ENCODE results near the gene DAZL. TPM values are rescaled to one million over a fixed set of nuclear protein-coding genes. Genes with fewer than 3 reads are reported as not detected.
A peak's percentile ranks its signal among the peaks of the same experiment; 100 is the strongest.

The DAZL gene
- total and polyA plus RNA-seq, 8 donors, result 0.18 to 0.62 (median 0.31) TPM; not detected in 5

DNA sequence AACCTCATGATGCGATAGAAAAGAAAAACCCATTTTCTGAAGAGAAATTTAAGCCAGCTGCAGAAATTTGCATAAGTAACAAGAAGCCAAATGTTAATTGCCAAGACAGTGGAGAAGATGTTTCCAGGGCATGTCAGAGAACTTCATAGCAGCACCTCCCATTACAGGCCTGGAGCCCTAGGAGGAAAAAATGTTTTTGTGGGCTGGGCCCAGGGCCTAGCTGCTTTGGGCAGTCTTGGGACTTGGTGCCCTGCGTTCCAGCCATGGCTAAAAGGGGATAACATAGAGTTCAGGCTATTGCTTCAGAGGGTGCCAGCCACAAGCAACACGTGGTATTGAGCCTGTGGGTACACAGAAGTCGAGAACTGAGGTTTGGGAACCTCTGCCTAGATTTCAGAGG lies 10.9 kb upstream of the DAZL start:
- intact Hi-C loops (cut with DNase I; ENCODE audit: low total_unique reads), result no loop called here
- Histone ChIP-seq H3K4me3 (no peak overlapping the region), H3K27ac (no peak overlapping the region), H3K27me3 (no peaks in the 10 kb centered on the region), H3K36me3 (no peaks in the 10 kb centered on the region), H3K9me3 (peaks cover 0 to 6% (median 0%) of the 10 kb centered on the region in 4 donors), H3K4me1 (no peaks in the 10 kb centered on the region)
- DNase-seq, result no peak
- TF ChIP-seq, protein P1, sequence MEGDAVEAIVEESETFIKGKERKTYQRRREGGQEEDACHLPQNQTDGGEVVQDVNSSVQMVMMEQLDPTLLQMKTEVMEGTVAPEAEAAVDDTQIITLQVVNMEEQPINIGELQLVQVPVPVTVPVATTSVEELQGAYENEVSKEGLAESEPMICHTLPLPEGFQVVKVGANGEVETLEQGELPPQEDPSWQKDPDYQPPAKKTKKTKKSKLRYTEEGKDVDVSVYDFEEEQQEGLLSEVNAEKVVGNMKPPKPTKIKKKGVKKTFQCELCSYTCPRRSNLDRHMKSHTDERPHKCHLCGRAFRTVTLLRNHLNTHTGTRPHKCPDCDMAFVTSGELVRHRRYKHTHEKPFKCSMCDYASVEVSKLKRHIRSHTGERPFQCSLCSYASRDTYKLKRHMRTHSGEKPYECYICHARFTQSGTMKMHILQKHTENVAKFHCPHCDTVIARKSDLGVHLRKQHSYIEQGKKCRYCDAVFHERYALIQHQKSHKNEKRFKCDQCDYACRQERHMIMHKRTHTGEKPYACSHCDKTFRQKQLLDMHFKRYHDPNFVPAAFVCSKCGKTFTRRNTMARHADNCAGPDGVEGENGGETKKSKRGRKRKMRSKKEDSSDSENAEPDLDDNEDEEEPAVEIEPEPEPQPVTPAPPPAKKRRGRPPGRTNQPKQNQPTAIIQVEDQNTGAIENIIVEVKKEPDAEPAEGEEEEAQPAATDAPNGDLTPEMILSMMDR (IDR thresholded peaks at IDR 0.05), result no peak
- TF ChIP-seq POLR2A (IDR thresholded peaks at IDR 0.05) (no peak), POLR2AphosphoS5 (IDR thresholded peaks at IDR 0.05) (no peak), EP300 (IDR thresholded peaks at IDR 0.05) (no peak)
- 71 to 96% (median 87%) methylated on average over 4 of the region's 4 CpGs for WGBS, 5 donors

DNA sequence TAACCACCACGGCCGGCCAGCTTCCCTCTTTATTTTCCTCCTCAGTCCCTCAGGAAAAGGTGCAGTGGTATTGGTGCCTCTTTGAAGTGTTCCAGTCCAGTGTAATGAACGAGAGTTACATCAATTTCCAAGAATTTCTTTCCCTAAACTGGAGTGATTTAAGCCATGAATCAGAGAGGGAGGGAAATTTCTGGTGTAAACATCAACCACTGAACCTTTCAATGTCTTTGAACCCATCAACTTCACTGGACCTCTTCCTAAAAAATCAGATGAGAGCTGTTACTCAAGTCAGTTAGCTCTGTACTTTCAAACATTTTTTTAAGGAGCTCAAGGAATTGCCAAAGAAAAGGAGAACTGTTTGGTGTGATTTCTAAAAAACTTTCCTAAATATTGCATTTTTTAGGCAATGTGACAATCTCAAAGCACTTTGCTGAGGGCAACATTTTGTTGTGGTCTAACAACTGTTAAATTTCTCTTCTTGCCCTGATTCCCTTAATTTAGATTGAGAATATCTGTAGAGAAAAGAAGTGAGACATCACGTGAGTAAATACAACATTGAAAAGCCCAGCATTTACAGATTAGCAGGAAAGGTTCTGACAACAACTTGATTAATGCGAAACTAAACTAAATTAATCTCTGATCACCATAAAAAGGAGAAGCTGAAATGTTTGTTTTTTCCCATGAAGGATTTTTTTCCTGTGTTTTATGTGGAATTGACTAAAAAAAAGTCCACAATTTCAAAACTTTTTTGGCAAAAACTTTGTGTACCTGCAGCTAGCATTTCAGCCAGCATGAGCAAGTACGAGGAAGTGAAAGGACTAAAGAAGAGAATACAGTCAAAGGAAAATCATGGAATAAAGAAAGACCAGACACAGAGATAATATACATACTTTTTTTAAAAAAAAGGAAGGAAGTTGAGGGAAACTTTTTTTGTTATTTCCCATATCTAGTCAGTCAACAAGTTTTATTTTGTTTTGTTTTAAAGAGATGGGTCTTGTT lies 9.1 kb upstream of the DAZL start:
- H3K4me1 ChIP-seq, result no peaks in the 10 kb centered on the region
- peaks cover 0 to 6% (median 0%) of the 10 kb centered on the region in 4 donors for H3K9me3 ChIP-seq
- TF ChIP-seq EP300 (IDR thresholded peaks at IDR 0.05) (no peak), POLR2A (IDR thresholded peaks at IDR 0.05) (no peak), POLR2AphosphoS5 (IDR thresholded peaks at IDR 0.05) (no peak)
- TF ChIP-seq, protein P1 (IDR thresholded peaks at IDR 0.05), result no peak
- no peaks in the 10 kb centered on the region for H3K27me3 ChIP-seq
- DNase-seq, result no peak
- intact Hi-C loops (cut with DNase I; ENCODE audit: low total_unique reads), result no loop called here
- no peaks in the 10 kb centered on the region for H3K36me3 ChIP-seq
- 57 to 70% (median 60%) methylated on average over 6 of the region's 6 CpGs for WGBS, 5 donors
- no peak overlapping the region for H3K27ac ChIP-seq
- H3K4me3 ChIP-seq, result no peak overlapping the region

DNA sequence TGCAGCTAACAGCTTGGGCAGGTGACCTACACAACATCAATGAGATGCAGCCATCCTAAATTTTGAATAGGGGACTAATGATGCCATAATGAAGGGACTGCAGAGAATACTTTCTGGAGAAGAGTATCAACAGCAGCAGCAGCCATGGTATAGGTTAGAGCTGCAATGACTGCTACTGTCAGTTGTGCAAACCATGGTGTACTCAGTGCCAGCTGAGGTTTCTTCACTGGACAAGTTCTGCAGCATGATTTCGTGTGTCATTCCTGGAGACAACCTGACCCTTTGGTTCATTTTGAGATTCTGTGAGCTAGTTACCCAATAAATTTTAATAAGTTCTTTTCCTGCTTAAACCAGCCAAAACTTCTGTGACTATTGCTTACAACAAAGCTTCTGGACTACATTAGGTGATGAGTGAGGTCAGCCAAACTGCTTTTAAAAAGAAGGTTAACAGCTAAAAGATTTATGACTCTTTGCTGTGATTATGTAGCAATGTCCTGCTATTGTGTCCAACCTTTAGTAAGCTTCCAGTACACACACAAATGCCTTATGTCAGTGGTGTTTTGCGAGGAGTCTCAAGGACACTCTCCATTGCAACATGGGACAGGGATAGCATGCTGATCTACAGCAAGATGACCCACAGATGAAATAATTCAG lies 4.8 kb upstream of the DAZL start:
- Histone ChIP-seq H3K4me1 (no peaks in the 10 kb centered on the region), H3K9me3 (no peaks in the 10 kb centered on the region), H3K27ac (no peak overlapping the region), H3K36me3 (no peaks in the 10 kb centered on the region), H3K4me3 (no peak overlapping the region), H3K27me3 (no peaks in the 10 kb centered on the region)
- TF ChIP-seq, protein P1 (IDR thresholded peaks at IDR 0.05), result no peak
- TF ChIP-seq POLR2AphosphoS5 (IDR thresholded peaks at IDR 0.05), result peak in 1 of 3 donors; percentile 5
- intact Hi-C loops (cut with DNase I; ENCODE audit: low total_unique reads), result loop anchor here (10.0 kb wide), 2 partner anchors 425 to 625 kb away; no protein-coding TSS in a partner anchor
- DNase-seq, result no peak
- 66 to 84% (median 74%) methylated on average over 2 of the region's 2 CpGs for WGBS, 5 donors

DNA sequence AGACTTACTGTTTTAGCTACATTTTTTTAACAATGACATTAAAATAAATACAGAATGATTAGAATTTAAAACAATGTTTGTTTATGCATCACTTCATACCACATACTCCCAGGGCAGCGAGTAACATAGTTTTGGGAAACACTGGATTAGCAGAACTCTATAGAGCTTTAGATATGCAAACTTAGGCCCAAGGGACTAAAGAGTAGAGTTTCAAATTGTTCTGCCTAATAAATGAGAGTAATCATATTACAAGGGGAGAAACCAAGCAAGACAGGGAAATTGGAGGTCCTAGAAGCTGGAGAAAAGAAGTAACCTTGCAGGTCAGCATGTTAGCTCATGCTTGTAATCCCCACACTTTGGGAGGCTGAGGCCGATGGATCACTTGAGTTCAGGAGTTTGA lies 3.6 kb upstream of the DAZL start:
- H3K36me3 ChIP-seq, result no peaks in the 10 kb centered on the region
- no peaks in the 10 kb centered on the region for H3K9me3 ChIP-seq
- H3K27me3 ChIP-seq, result no peaks in the 10 kb centered on the region
- intact Hi-C loops (cut with DNase I; ENCODE audit: low total_unique reads), result loop anchor here (10.0 kb wide), 2 partner anchors 426 to 626 kb away; no protein-coding TSS in a partner anchor
- 76 to 92% (median 79%) methylated on average over 2 of the region's 2 CpGs for WGBS, 5 donors
- no peaks in the 10 kb centered on the region for H3K4me1 ChIP-seq
- H3K4me3 ChIP-seq, result no peak overlapping the region
- DNase-seq, result no peak
- no peak overlapping the region for H3K27ac ChIP-seq
- no peak for TF ChIP-seq EP300 (IDR thresholded peaks at IDR 0.05)
- no peak for TF ChIP-seq POLR2A (IDR thresholded peaks at IDR 0.05)
- TF ChIP-seq POLR2AphosphoS5 (IDR thresholded peaks at IDR 0.05), result no peak
- TF ChIP-seq, protein P1 (IDR thresholded peaks at IDR 0.05), result no peak

Data from stomach (tissue), 9 donors.